NCI-H460 (cell line): ENCODE data around the gene RHEB. TPM values are rescaled to one million over a fixed set of nuclear protein-coding genes. Genes with fewer than 3 reads are reported as not detected.

Source experiments
- DNase-seq: peaks from one replicate; pipeline ENCODE4 v3.0.0-alpha.2; 2016; ENCODE audit warnings: low read depth; ENCODE audit errors: extremely low read depth
- total RNA-seq: library from RNA; depleted of rRNA; stranded (reverse); fragments of >200 nt; shearing (Covaris generic); gene quantifications from 2 replicates; pipeline ENCODE4 v1.2.3, GENCODE V29; 2014

Gene RHEB
- total RNA-seq, 1 experiment from 2014 or later: 238 TPM

DNA sequence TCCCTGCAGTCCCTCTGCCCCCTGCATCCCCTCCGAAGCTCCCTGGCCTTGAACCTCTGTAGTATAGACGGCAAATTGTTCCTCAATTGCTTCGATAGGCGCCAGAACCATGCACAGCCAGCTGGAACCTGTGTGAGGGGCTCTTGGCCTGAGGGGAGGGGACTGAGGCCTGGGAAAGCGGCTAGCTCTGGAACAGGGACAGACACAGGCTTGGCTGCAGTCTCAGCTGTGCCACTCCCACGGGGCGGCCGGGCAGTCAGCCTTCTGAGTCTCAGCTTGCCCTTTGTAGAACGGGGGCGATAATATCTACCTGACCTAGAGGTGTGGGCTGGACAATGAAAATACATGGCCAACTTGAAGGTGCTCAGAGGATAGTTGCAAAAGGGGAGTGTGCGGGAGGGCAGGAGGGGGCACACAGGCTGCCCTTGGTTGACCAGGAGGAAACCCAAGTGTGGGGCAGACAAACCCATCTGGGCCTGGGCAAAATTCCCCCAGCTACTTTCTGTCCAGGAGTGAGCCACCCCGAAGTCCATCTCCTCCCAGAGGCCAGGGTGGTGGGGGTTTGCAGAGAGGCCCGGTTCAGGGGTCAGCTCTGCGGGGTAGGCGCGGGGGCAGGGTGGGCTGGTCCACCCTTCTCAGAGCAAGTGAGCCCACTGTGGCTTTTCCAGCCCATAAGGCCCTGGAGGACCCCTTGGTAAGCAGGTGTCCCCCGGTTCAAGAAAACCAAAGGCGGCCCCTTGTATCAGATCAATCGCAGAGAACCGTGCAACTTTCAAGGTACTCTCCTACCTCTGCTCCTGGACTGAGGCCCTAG lies 84.4 kb downstream of the RHEB start:
- DNase-seq: no peak

DNA sequence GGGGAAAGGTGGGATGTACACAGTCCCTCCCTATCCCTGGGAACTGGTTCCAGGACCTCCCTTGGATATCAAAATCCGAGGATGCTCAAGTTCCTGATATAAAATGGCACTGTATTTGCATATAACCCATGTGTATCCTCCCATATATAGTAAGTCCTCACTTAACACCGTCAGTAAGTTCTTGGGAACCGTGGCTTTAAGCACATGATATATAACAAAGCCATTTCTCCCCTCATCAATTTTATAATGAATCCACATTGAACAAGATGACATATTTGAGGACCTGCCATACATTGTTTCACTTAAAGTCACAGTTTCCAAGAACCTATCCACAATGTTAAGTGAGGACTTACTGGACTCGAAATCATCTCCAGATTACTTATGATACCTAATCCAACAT lies 85.1 kb downstream of the RHEB start:
- DNase-seq: no peak

DNA sequence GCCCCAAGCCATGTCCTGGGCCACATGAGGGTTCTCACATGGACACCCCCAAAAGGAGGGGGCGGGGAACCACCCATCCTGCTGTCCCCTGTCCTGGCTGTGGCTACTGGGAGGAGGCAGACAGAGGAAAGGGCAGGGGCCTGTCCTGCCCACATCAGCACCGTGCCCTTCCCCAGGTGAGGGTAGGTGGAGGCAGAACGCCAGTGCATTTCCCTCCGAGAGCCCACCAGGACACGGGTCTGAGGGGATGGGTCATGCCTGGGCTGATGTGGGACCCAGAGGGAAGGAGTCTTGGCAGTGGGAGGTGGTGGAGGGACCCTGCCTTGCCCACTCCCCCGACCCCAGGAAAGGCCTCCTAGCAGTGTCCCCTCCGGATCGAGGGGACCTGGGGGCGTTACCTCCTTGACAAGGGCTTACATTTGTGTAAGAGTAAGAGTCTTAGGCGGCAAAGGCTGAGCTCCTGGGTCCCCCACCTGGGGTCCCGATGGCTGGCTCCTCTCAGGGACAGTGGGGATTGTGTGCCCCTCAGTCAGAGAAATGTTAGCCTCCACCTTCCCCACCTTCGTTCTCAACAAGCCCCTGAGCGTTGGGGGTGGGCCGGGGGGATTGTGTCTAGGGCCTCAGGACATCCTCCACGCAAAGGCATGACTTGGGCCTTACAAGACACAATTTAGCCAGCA lies 85.8 kb downstream of the RHEB start:
- DNase-seq: no peak

DNA sequence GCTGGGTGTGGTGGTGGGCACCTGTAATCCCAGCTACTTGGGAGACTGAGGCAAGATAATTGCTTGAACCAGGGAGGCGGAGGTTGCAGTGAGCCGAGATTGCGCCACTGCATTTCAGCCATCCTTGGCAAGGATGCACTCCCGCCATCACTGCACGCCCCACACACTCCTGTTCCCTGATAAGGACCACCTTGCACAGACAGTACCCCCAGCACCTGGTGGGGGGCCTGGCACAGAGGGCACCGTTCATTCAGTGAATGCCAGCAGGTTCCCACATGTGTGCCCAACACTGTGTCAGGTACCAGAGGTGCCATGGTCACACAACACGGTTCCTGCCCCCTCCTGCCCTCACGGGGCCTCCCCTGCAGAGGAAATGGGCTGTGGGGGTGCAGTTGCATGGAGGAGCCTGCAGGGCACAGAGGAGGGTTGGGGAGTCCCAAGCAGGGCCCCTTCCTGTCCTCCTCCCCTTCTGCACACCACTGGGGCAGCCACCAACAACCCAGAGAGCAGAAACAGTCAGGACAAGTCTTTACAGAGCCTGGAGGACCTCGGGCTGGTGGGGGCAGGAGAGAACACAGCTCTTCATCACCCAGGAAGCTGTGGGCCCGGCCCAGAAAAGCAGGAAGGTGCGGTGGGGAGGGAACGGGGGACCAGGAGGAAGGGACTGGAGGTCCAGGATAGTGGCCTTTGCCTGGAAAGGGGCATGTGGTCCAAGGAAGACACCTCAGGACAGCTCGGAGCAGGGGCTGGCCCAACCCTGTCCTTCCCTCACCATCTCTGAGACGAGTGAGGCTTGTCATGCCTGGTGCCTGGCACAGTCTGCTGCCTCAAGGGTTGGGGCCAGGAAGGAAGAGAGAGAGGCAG lies 86.8 kb downstream of the RHEB start:
- no peak for DNase-seq

DNA sequence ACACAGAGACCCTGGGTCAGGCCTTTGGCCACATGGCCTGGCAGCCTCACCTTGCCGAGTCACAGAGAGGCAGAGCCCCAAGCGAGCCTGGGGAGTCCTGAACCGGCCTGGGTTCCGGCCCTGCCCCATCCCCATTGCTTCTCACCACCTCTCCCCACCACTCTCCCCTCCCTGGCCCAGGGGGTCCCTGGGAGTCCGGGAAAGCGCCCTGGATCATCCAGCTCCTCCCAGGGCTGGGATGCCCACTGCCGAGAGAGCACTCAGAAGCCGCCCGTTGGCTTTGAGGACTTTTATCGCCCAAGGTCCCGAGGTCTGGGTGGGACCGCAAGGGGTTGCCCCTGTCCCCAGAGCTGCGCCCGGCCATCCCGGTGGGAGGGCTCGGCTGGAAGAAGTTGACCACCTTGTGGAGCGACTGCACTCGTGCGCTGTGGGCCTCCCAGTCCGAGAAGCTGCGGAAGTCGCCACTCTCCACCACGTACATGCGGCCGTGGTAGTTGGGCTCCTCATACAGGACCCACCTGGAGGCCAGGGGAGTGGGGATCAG lies 87.9 kb downstream of the RHEB start:
- DNase-seq: no peak

DNA sequence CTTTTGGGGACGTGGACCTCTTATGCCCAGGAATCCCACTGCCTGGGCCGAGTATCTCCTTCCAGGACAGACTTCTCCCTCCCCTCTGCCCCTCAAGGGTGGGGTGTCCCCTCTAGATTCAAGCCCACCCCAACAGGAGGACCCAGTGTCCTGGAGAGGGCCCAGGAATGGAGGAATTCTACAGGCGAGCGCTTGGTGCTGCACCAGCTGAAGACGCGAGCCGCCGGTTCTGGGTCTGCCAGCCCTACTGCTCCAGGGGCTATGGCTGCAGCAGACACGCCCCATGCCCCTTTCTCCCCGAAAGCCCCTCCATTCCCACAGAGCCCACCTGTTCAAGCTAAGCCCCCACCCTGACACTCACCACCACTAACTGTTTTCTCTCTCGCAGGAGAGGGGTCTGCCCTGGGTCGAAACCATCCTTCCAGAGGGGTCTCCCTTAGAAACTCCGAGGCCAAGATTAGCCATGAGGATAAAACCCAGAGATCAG lies 88.4 kb downstream of the RHEB start:
- no peak for DNase-seq

DNA sequence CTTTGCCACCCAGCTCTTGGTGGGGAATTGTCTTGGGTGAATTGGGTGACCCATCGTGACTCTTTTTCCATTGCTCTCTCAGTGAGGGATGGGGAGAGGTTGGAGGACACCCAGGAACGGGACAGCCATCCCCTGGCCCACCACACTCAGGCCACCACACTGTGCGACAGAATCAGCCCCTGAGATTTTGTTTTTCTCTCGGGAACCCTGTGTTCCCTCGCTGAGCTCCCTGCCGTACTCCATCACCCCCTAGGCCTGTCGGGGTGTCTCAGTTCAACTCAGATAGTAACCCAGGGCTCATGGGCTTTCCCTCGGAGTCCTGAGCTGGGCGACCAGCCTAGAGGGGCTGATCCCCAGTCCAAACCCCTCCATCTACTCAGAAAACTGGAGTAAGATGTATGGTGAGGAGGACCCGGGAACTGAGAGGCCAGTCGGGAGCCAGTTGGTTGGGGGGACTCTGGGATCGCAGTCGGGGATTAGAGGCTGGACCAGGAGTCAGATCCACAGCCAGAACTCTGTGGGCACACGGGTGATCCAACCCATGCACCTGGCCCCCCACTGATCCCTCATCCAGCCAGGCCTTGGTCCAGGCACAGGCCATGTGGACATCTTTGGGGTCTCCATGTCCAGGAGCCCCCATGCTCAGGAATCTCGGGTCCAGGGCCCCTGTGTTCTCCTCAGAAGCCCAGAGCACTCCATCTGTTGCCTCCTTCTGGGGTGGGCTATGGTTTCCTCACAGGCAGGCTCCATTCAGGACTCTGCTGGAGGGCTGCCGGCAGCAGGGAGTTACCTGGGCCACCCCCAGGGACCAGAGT lies 89.1 kb downstream of the RHEB start:
- no peak for DNase-seq

DNA sequence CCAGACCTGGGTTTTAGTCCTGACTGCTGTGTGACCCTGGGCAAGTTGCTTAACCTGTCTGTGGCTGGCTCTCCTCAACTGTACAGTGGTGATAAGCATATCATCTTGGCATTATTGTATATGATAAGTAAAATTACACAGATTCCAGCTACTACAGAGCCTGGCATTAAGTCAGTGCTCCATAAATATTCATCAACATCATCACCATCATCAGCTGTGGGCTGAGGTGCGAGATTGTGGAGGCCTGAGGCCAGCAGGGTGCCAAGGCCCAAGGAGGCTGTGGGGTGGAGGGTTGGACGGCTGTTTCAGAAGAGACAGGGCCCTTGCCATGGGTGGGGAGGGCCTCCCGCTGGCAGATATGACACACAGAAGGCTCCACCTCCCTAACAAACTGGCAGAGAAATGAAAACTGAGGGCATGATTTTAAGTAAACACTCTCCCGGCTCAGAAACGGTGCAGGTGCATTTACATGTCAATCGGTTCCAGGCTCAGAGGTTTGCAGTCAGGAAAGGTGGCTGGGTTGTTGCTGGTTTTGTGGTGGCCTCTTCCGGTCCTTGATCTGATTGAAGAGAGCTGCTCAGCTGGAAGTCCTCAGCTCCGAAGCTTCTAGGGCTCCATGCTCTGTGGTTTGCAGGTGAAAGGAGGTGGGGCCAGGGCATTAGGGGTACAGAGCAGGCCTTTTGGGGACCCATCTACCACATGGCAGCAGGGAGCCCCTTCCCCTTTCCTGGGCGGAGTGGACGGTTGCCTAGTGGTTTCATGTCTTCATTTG lies 89.9 kb downstream of the RHEB start:
- no peak for DNase-seq

DNA sequence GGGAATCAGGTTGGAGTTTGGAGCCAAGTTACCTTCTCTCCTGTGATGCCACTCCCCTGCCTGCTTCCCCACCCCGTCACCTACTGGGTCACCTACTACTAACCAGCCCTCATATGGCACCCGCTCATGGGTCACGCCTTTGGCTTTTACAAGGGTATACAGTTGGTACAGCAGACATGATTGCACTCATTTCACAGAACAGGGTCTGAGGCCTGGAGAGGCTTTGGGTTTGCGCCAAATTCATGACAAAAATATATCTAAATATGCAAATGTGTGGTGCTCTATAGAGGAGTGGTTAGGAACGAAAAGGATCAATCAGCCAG lies 90.5 kb downstream of the RHEB start:
- DNase-seq: no peak

DNA sequence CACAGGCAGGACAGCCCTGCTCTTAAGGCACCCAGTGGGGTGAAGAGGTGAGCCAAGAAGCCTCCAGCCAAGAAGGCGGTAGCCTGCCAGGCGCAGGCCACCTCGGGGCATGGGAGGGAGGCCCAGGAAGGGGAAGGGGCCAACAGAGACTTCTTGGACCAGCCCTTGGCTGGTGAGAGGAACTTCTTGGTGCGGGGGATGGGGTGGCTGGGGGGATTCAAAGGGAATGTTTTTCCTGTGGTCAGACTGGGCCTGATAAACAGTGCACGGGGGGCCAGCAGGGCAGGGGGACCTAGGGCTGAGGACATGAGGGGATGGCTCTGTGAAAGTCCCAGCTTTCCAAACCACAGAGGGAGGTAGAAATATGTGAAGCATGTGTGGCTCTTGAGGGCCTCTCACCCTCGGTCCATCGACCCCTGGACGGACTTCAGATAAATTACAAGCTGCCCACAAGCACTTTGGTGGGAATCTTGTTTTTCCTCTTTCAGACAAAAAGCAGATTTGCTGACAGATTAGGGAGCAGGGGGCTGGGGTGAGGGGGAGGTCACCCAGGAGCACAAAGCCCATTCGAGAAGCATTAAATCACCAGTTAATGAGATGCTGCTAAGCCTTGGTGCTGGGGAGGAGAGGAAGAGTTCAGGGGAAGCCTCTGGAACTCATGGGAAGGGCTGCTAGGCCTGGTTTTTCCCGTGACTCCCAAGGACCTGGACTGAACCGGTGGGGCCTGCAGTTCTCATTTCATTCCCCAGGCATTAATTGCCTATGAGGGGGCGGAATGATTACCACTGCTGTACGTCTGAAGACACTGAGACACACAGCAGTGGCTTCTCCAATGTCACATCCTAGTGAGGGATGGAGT lies 91.1 kb downstream of the RHEB start:
- no peak for DNase-seq

DNA sequence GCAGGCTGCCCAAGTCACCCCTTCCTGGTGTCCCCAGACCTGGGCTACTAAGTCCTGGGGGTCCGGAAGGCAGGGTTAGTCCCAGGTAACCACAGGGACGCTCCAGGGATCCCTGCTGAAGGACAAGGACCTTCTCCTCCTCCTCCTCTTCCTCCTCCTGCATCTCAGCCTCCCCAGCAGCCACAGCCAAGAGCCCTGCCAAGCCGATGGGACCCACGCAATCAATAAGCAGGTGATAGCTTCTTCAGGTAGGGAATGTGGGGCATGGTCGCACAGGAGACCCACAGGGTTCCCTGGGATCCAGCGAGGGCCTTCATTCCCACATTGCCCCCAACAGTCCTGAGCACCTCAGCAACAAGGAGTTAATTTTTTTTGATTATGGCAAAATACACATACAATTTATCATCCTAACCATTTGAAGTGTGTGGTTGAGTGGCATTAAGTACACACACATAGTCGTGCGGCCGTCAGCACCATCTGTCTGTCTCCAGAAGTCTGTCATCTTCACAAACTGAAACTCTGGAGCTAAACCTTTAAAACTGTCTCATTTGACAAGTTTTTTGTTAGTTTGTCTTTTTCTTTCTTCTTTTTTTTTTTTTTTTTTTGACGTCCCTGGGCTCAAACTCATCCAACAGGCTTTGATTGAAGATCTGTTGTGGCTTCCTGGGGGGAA lies 91.9 kb downstream of the RHEB start:
- no peak for DNase-seq

DNA sequence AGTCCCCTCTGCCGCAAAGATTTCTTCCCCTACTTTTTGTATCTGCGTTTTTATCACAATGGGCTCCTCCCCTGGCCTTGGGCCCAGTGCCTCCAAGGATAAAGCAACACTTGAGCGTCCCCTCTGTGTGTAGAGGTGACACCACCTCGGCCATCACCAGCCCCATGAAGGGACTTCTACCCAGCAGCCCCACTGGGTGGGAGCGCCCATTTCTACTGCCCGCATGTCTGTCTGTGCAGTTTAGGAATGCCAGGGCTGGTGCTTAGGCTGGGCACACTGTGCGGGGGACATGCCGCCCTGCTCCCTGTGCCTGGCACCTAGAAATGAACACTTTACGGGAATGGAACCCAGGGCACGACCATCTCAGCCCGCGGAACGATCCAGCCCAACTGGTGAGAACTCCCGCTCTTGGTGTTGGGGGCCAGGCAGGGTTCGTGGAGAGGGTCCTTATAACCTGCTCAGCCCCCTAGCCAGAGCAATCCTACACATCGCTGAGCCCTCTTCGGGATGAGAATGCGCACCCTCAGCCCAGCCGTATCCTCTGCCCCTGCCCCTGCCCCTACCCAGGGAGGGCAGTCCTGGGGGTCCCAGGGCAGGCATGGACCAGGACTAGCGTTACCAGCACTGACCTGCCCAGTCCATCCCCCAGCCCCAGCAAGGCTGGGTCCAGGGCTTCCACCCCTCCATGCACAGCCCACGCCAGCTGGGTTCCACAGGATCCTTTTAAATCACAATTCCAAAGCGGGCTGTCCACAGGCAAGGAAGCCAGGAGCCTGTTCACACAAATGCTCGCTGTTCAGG lies 92.6 kb downstream of the RHEB start:
- no peak for DNase-seq

DNA sequence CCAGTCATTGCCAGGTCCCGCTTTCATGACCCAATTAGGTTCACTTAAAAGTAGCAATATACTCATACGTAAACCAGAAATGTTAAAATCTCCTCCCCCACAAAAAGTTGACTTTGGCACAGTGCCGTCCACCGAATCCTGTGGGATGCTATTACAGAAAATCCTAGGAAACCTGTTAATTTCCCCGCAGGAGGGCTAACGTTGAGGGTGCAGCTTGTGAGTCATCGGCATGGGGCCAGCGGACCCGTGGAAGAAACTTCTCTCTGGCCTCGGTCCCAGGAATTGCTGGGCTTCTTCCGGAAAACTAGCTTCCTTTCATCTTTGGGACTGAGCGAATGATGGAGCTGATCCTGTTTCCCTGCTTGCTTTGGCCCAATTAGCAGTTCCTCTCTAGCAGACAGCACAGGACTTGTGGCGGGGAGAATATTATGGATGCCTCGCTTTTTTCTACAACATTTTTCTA lies 93.2 kb downstream of the RHEB start:
- DNase-seq: peak; percentile 50

DNA sequence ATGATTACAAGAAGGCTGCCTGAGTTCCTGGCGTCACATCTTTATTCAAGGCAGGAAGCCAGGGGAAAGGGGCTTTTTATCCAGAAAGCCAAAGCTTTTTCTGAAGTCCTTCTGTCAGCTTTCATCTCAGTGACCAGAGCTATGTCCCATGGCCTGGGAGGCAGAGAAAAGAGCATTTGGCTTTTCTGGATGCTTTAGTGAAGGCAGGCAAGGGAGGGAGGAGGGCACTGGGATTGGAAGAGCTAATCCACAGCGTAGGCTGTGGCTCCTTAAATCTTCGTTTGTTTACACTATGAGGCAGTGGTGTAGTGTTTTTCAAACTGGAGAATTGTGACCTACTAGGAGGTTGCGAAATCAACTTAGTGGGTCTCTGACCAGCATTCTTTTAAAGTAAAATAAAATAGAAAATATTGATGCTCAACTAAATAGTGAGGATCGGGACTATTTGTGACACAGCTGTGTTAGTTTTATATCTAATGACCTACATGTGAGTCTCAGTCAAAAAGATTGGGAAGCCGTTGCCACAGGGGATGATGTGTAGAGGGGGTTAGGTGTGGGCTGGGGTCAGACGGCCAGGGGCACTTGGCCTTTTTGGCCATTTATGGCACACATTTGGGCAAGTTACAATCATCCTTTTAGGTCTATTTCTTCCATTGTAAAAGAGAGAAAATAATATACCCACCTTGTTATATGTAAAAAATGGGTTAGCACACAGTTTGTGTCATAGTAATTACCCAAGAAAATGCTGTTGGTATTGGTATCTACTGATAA lies 93.8 kb downstream of the RHEB start:
- DNase-seq: peak; percentile 19

DNA sequence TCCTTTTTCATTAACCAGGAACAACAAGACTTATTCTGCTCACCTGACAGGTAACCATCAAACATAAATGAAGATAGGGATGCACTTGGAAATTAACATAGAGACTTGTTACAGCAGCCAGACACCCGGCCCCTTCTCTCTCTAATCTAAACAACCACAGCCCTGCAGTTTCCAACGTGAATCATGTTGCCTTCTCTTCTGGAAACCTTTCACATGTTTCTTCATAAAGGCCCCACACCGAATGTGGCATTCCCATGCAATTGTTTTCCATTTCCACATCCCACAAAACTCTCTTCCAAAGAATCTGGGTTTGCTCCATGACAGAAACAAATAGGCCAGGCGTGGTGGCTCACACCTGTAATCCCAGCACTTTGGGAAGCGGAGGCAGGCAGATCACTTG lies 94.9 kb downstream of the RHEB start:
- no peak for DNase-seq

DNA sequence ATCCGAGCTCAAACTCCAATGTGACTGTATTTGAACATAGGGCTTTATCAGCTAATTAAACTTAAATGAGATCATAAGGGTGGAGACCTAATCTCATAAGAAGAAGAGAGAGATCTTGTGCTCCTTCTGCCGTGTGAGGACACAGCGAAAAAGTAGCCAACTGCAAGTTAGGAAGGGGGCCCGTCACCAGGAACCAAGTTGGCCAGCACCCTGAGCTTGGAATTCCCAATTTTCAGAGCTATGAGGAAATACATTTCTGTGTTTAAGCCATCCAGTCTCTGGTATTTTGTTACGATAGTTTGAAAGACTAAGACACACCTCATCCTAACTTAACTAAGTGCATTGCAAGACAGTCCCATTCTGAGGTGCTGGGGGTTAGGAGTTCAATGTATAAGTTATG lies 95.8 kb downstream of the RHEB start:
- DNase-seq: no peak
